GM12878 (cell line): Measurements from ENCODE around the gene SPOP. TPM values are rescaled to one million over a fixed set of nuclear protein-coding genes. Genes with fewer than 3 reads are reported as not detected.

Source experiments
- ATAC-seq: fragments of 200-7000 bp; cut with Tn5 transposase; 3 replicates; pipeline ENCODE4 v1.9.1; 2020; ENCODE audit warnings: mild to moderate bottlenecking, moderate library complexity
- BruUV-seq: library from RNA; stranded (reverse); fragments of 400-500 nt; replicated peaks from 2 replicates; lab custom pipeline; 2021; lab: Mats Ljungman, UMichigan
- CTCF ChIA-PET: fragments of 300-600 bp; sonication (Branson Sonifier 250); formaldehyde crosslinking; extraction: SDS; loops from one replicate; lab custom pipeline; 2021; ENCODE audit warnings: inconsistent platforms; lab: Yijun Ruan, JAX
- POLR2A ChIA-PET: fragments of 350-600 bp; formaldehyde crosslinking; extraction: SDS; loops from one replicate; lab custom pipeline; 2021; ENCODE audit warnings: inconsistent platforms; lab: Charles Lee
- RAD21 ChIA-PET: fragments of 300-600 bp; sonication (Branson Sonifier 250); formaldehyde crosslinking; loops from one replicate; lab custom pipeline; 2023; ENCODE audit warnings: antibody characterized with exemption; ENCODE audit not compliant: unreplicated experiment; lab: Charles Lee
- SMC1A ChIA-PET: fragments of 300-600 bp; sonication (Branson Sonifier 250); formaldehyde crosslinking; loops from one replicate; lab custom pipeline; 2023; ENCODE audit not compliant: unreplicated experiment, uncharacterized antibody; lab: Charles Lee
- DNase-seq: peaks from one replicate; pipeline ENCODE4 v3.0.0-alpha.2; 2011; ENCODE audit warnings: low read depth, low spot score
- FAIRE-seq: peaks from 3 replicates; lab custom pipeline; 2011; peaks lifted over from hg19 to GRCh38; lab: Jason Lieb, UNC
- H2AFZ ChIP-seq: 2 replicates; pipeline ENCODE4 v1.6.0; 2011; ENCODE audit warnings: low read depth, low read length, control low read depth; ENCODE audit not compliant: control insufficient read depth
- H3K27ac ChIP-seq: 2 replicates; pipeline ENCODE4 v1.5.1; 2011; ENCODE audit warnings: control low read depth; ENCODE audit not compliant: control insufficient read depth, insufficient read depth
- H3K27me3 ChIP-seq, 2 experiments: replicated peaks in 1 of 2; 2 replicates each; pipeline versions ENCODE4 v1.6.0 to v1.6.1; 2011; ENCODE audit warnings: low read length in 1 of 2; ENCODE audit not compliant: control insufficient read depth in 2 of 2, insufficient read depth in 2 of 2
- H3K36me3 ChIP-seq, 2 experiments: 2 replicates each; pipeline ENCODE4 v1.5.1; 2011; ENCODE audit warnings: low read length in 1 of 2; ENCODE audit not compliant: control insufficient read depth in 2 of 2, insufficient read depth in 2 of 2
- H3K4me1 ChIP-seq: 2 replicates; pipeline ENCODE4 v1.6.1; 2011; ENCODE audit warnings: mild to moderate bottlenecking, low read length, moderate library complexity, mixed read lengths; ENCODE audit not compliant: control insufficient read depth, insufficient read depth
- H3K4me2 ChIP-seq: 2 replicates; pipeline ENCODE4 v1.6.0; 2011; ENCODE audit warnings: control low read depth; ENCODE audit not compliant: control insufficient read depth, insufficient read depth
- H3K4me3 ChIP-seq: fragments of 200-600 bp; sonication (generic); 2 replicates; pipeline ENCODE4 v1.5.1; 2016
- H3K79me2 ChIP-seq: 2 replicates; pipeline ENCODE4 v1.6.0; 2011; ENCODE audit warnings: low read length; ENCODE audit not compliant: control insufficient read depth, insufficient read depth
- H3K9ac ChIP-seq: 2 replicates; pipeline ENCODE4 v1.8.0; 2011; ENCODE audit warnings: low read length, control low read depth, mixed read lengths; ENCODE audit not compliant: control insufficient read depth, insufficient read depth
- H3K9me3 ChIP-seq: replicated peaks from 3 replicates; pipeline ENCODE4 v1.5.1; 2011; ENCODE audit warnings: mild to moderate bottlenecking, low read length; ENCODE audit not compliant: control insufficient read depth, insufficient read depth
- H4K20me1 ChIP-seq: 2 replicates; pipeline ENCODE4 v1.6.0; 2011; ENCODE audit not compliant: control insufficient read depth, insufficient read depth
- CBX5 ChIP-seq: sonication (generic); IDR thresholded peaks from 2 replicates; pipeline ENCODE4 v1.6.1; 2016; ENCODE audit warnings: low read depth, moderate library complexity, mild to moderate bottlenecking, inconsistent platforms
- CREM ChIP-seq: IDR thresholded peaks from 2 replicates; pipeline ENCODE4 v1.6.1; 2014; ENCODE audit warnings: antibody characterized with exemption, low read depth
- EED ChIP-seq: sonication (generic); IDR thresholded peaks from 2 replicates; pipeline ENCODE4 v1.6.1; 2016; ENCODE audit warnings: antibody characterized with exemption, low read depth
- EP300 ChIP-seq, 2 experiments: fragments of 150-350 bp in 1 of 2; IDR thresholded peaks; 2 replicates each; pipeline ENCODE4 v1.6.1; 2011 to 2012; ENCODE audit warnings: low read depth in 2 of 2, low read length in 2 of 2, borderline replicate concordance in 1 of 2, improper control_type of control experiment in 1 of 2, inconsistent platforms in 1 of 2; ENCODE audit not compliant: control insufficient read depth in 1 of 2
- FOXK2 ChIP-seq: fragments of 450-650 bp; IDR thresholded peaks from 2 replicates; pipeline ENCODE4 v1.6.1; 2017; ENCODE audit warnings: mild to moderate bottlenecking, moderate library complexity
- HCFC1 ChIP-seq: fragments of 150-350 bp; IDR thresholded peaks from 2 replicates; pipeline ENCODE4 v1.6.1; 2014; ENCODE audit warnings: low read length
- KAT2A ChIP-seq: conservative IDR thresholded peaks from 2 replicates; pipeline ENCODE4 v1.6.1; 2011; ENCODE audit warnings: low read depth, low read length; ENCODE audit not compliant: control insufficient read depth
- POU2F2 ChIP-seq: IDR thresholded peaks from 3 replicates; pipeline ENCODE4 v1.6.1; 2011; ENCODE audit warnings: low read depth, mild to moderate bottlenecking, low read length, borderline replicate concordance
- SMAD1 ChIP-seq: fragments of 450-650 bp; IDR thresholded peaks from 2 replicates; pipeline ENCODE4 v1.6.1; 2018; ENCODE audit warnings: mild to moderate bottlenecking, low read depth; ENCODE audit not compliant: partially characterized antibody
- SUPT20H ChIP-seq: IDR thresholded peaks from 2 replicates; pipeline ENCODE4 v1.6.1; 2011; ENCODE audit warnings: low read depth, mild to moderate bottlenecking, low read length, moderate library complexity, borderline replicate concordance; ENCODE audit not compliant: control insufficient read depth
- TARDBP ChIP-seq: IDR thresholded peaks from 2 replicates; pipeline ENCODE4 v1.6.1; 2016; ENCODE audit warnings: borderline replicate concordance
- USF1 ChIP-seq: IDR thresholded peaks from 2 replicates; pipeline ENCODE4 v1.6.1; 2011; ENCODE audit warnings: borderline replicate concordance, low read depth, mild to moderate bottlenecking, moderate library complexity, mixed read lengths, low read length; ENCODE audit not compliant: insufficient read depth; ENCODE audit errors: extremely low read length
- WGBS: methylation state at CpG from one replicate; pipeline ENCODE4 v1.1.6; 2016; ENCODE audit warnings: low lambda C conversion rate; ENCODE audit not compliant: insufficient replicate concordance, insufficient coverage; ENCODE audit errors: missing lambda C conversion rate; 5-methylcytosine and 5-hydroxymethylcytosine counted together
- in situ Hi-C: fragments of 300-500 bp; cut with MboI; formaldehyde crosslinking; loops from 9 replicates; pipeline ENCODE4 v1.14.3; 2018; ENCODE audit warnings: mixed read lengths
- intact Hi-C: fragments of 100-400 bp; cut with micrococcal nuclease; formaldehyde crosslinking; loops from one replicate; pipeline ENCODE4 v1.14.2; 2022; ENCODE audit not compliant: unreplicated experiment
- polyA plus RNA-seq, 11 experiments: library from polyadenylated mRNA; depleted of rRNA in 4 of 11; unstranded in 6 of 11; stranded (reverse) in 5 of 11; fragments of >200 nt; fragmentation: Nextera tagmentation in 4 of 11; fragmentation: Illumina TruSeq in 1 of 11; extraction: Ambion mirVana in 4 of 11; extraction: Trizol in 1 of 11; gene quantifications; 1 replicate in 1 of 11; 2 replicates in 10 of 11; pipeline versions ENCODE4 v1.2.1 to v1.2.3, GENCODE V29; 2011 to 2016; ENCODE audit warnings: inconsistent platforms in 2 of 11, missing spikeins in 2 of 11, low read depth in 1 of 11
- total RNA-seq, 4 experiments: library from RNA; depleted of rRNA in 3 of 4; stranded (reverse); fragments of >200 nt in 3 of 4; fragmentation: Illumina TruSeq in 1 of 4; extraction: Trizol in 1 of 4; gene quantifications; 2 replicates each; pipeline versions ENCODE4 v1.2.1 to v1.2.3, GENCODE V29; 2013 to 2021
- TF ChIP-seq, protein P1 (sequence below): fragments of 450-650 bp; formaldehyde crosslinking; IDR thresholded peaks from 2 replicates; pipeline ENCODE4 v1.5.0; 2022; ENCODE audit warnings: mild to moderate bottlenecking, missing genetic modification characterization
- TF ChIP-seq, protein P2 (sequence below), 3 experiments: IDR thresholded peaks in 2 of 3; conservative IDR thresholded peaks in 1 of 3; 2 replicates each; pipeline ENCODE4 v1.5.1; 2011; ENCODE audit warnings: low read depth in 3 of 3, low read length in 3 of 3, mild to moderate bottlenecking in 3 of 3, control low read depth in 2 of 3, moderate library complexity in 2 of 3, inconsistent platforms in 1 of 3, mixed read lengths in 1 of 3; ENCODE audit not compliant: control insufficient read depth in 2 of 3, insufficient read depth in 1 of 3; ENCODE audit errors: extremely low read depth in 1 of 3

The SPOP gene
- total and polyA plus RNA-seq, 10 of the 15 experiments (the other 5 are each of a cell fraction or from before 2014, with no cell fraction given): 35.1 to 80.4 (median 44.7) TPM

DNA sequence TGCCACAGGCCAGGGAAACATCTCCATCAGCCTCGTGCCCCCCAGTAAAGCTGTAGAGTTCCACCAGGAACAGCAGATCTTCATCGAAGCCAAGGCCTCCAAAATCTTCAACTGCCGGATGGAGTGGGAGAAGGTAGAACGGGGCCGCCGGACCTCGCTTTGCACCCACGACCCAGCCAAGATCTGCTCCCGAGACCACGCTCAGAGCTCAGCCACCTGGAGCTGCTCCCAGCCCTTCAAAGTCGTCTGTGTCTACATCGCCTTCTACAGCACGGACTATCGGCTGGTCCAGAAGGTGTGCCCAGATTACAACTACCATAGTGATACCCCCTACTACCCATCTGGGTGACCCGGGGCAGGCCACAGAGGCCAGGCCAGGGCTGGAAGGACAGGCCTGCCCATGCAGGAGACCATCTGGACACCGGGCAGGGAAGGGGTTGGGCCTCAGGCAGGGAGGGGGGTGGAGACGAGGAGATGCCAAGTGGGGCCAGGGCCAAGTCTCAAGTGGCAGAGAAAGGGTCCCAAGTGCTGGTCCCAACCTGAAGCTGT, 98.9 kb downstream of the SPOP start:
- Histone ChIP-seq H3K4me2 (no peak overlapping the region), H3K79me2 (no peaks in the 10 kb centered on the region), H4K20me1 (no peaks in the 10 kb centered on the region), H2AFZ (no peak overlapping the region), H3K4me1 (no peaks in the 10 kb centered on the region; the same call in 1 of the 2 replicates), H3K9ac (no peak overlapping the region), H3K27ac (no peak overlapping the region), H3K27me3 (peaks cover 2 to 6% of the 10 kb centered on the region in 2 experiments; a peak in 3 of 4 replicates), H3K36me3 (no peaks in the 10 kb centered on the region), H3K9me3 (no peaks in the 10 kb centered on the region), H3K4me3 (no peak overlapping the region)
- ATAC-seq (no peak), DNase-seq (no peak), FAIRE-seq (no peak)
- in situ Hi-C loops (no loop called here), intact Hi-C loops (no loop called here)
- RAD21 ChIA-PET: interaction anchor here (0.7 kb wide), 1 partner anchor 97 kb away, joined by 3 read pairs; no protein-coding TSS in a partner anchor
- POLR2A ChIA-PET: interaction anchor here (2.5 kb wide), 1 partner anchor 34 kb away, joined by 8 read pairs; no protein-coding TSS in a partner anchor
- 72% methylated on average over 16 of the region's 17 CpGs for WGBS
- SMC1A ChIA-PET: no interaction called here
- no TSS peak for BruUV-seq
- TF ChIP-seq HCFC1 (no peak), CREM (no peak), KAT2A (no peak), CBX5 (no peak), SMAD1 (no peak), FOXK2 (no peak), POU2F2 (no peak), USF1 (no peak), EP300 (IDR thresholded peaks at IDR 0.05; ENCODE audit: borderline replicate concordance in 1 of 2, control insufficient read depth in 1 of 2, low read depth in 2 of 2, low read length in 2 of 2) (no peak), SUPT20H (no peak), TARDBP (no peak), EED (no peak)
- TF ChIP-seq, protein P1, sequence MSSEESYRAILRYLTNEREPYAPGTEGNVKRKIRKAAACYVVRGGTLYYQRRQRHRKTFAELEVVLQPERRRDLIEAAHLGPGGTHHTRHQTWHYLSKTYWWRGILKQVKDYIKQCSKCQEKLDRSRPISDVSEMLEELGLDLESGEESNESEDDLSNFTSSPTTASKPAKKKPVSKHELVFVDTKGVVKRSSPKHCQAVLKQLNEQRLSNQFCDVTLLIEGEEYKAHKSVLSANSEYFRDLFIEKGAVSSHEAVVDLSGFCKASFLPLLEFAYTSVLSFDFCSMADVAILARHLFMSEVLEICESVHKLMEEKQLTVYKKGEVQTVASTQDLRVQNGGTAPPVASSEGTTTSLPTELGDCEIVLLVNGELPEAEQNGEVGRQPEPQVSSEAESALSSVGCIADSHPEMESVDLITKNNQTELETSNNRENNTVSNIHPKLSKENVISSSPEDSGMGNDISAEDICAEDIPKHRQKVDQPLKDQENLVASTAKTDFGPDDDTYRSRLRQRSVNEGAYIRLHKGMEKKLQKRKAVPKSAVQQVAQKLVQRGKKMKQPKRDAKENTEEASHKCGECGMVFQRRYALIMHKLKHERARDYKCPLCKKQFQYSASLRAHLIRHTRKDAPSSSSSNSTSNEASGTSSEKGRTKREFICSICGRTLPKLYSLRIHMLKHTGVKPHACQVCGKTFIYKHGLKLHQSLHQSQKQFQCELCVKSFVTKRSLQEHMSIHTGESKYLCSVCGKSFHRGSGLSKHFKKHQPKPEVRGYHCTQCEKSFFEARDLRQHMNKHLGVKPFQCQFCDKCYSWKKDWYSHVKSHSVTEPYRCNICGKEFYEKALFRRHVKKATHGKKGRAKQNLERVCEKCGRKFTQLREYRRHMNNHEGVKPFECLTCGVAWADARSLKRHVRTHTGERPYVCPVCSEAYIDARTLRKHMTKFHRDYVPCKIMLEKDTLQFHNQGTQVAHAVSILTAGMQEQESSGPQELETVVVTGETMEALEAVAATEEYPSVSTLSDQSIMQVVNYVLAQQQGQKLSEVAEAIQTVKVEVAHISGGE (CRISPR knock-in tag): no peak
- TF ChIP-seq, protein P2, sequence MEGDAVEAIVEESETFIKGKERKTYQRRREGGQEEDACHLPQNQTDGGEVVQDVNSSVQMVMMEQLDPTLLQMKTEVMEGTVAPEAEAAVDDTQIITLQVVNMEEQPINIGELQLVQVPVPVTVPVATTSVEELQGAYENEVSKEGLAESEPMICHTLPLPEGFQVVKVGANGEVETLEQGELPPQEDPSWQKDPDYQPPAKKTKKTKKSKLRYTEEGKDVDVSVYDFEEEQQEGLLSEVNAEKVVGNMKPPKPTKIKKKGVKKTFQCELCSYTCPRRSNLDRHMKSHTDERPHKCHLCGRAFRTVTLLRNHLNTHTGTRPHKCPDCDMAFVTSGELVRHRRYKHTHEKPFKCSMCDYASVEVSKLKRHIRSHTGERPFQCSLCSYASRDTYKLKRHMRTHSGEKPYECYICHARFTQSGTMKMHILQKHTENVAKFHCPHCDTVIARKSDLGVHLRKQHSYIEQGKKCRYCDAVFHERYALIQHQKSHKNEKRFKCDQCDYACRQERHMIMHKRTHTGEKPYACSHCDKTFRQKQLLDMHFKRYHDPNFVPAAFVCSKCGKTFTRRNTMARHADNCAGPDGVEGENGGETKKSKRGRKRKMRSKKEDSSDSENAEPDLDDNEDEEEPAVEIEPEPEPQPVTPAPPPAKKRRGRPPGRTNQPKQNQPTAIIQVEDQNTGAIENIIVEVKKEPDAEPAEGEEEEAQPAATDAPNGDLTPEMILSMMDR (IDR thresholded peaks at IDR 0.05 in 2 of 3, conservative IDR thresholded peaks at IDR 0.05 in 1 of 3; ENCODE audit: control insufficient read depth in 2 of 3, extremely low read depth in 1 of 3, insufficient read depth in 1 of 3, low read depth in 3 of 3, low read length in 3 of 3): no peak
- CTCF ChIA-PET: interaction anchor here (17.8 kb wide), 1 partner anchor 117 kb away, joined by 483 read pairs; no protein-coding TSS in a partner anchor
